ENCODE data around the gene CCDC87.

DNA sequence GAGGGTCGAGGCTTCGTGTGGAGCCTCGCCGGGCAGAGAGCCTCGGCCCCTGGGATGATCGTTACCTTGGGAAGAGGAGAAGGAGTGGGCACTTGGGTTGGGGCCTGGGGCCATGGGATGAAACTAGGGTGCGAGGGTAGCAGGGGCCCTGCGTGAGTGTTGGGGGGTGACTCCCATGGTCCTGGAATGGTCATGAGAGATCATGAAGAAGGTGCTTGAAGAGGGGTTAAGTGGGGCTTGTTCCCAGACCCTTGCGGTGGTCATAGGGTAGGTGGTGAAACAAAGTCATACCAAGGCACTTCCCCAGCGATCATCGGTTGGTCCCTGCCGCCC lies 406 bp upstream of the CCDC87 start:
- TF ChIP-seq POLR2A (IDR thresholded peaks at IDR 0.05): no peak
- TF ChIP-seq, protein P1, sequence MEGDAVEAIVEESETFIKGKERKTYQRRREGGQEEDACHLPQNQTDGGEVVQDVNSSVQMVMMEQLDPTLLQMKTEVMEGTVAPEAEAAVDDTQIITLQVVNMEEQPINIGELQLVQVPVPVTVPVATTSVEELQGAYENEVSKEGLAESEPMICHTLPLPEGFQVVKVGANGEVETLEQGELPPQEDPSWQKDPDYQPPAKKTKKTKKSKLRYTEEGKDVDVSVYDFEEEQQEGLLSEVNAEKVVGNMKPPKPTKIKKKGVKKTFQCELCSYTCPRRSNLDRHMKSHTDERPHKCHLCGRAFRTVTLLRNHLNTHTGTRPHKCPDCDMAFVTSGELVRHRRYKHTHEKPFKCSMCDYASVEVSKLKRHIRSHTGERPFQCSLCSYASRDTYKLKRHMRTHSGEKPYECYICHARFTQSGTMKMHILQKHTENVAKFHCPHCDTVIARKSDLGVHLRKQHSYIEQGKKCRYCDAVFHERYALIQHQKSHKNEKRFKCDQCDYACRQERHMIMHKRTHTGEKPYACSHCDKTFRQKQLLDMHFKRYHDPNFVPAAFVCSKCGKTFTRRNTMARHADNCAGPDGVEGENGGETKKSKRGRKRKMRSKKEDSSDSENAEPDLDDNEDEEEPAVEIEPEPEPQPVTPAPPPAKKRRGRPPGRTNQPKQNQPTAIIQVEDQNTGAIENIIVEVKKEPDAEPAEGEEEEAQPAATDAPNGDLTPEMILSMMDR (IDR thresholded peaks at IDR 0.05): no peak

All from ovary (tissue), 3 donors.